Measurements from ENCODE around the gene NCOA1. TPM values are rescaled to one million over a fixed set of nuclear protein-coding genes. Genes with fewer than 3 reads are reported as not detected.

The NCOA1 gene
- total RNA-seq, 5 donors from 2014 or later (not counting 1 experiment from before 2014, with no cell fraction given): 34.7 to 55.5 (median 37.6) TPM

DNA sequence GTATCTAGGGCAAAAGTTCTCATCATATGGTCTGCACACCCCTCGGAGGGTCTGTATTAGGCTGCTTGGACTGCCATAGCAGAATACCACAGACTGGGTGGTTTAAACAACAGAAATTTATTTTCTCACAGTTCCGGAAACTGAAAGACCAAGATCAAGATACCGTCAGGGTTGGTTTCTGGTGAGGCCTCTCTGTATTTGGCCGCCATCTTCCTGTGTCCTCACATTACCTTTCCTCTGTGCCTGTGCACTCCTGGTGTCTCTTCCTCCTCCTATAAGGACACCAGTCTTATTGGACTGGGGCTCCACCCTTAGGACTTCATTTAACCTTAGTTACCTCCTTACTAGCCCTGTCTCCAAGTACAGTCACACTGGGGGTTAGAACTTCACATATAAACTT is 132.5 kb downstream of the NCOA1 start:
- Mint-ChIP-seq H3K36me3 (peaks cover 3% of the 10 kb centered on the region), H3K4me1 (peaks cover 50 to 58% (median 54%) of the 10 kb centered on the region in 3 donors), H3K4me3 (no peak overlapping the region), H3K27me3 (no peaks in the 10 kb centered on the region), H3K9me3 (no peaks in the 10 kb centered on the region), H3K27ac (no peak overlapping the region)
- 100% methylated on average over 3 of the region's 4 CpGs for WGBS (ENCODE audit: insufficient coverage)
- Histone ChIP-seq H3K27me3 (replicated peaks in 1 of 2; ENCODE audit: control insufficient read depth in 2 of 2, extremely low read depth in 1 of 2, insufficient read depth in 2 of 2, low read length in 1 of 2) (no peaks in the 10 kb centered on the region), H3K4me3 (ENCODE audit: control insufficient read depth in 1 of 2, extremely low read depth in 1 of 2, low read length in 1 of 2) (no peak overlapping the region), H3K4me1 (ENCODE audit: control insufficient read depth in 1 of 2, extremely low read depth in 1 of 2, insufficient read depth in 2 of 2, low read length in 2 of 2) (peaks cover 0 to 3% of the 10 kb centered on the region in 2 experiments), H3K9me3 (no peaks in the 10 kb centered on the region), H3K36me3 (ENCODE audit: control insufficient read depth in 2 of 2, extremely low read depth in 1 of 2, insufficient read depth in 1 of 2, low read length in 1 of 2) (no peaks in the 10 kb centered on the region), H3K27ac (ENCODE audit: low read length) (no peak overlapping the region)
- ATAC-seq (replicated peaks in 1 of 4) (no peak), DNase-seq (no peak)
- POLR2A ChIA-PET: no interaction called here
- CTCF ChIA-PET: no interaction called here

DNA sequence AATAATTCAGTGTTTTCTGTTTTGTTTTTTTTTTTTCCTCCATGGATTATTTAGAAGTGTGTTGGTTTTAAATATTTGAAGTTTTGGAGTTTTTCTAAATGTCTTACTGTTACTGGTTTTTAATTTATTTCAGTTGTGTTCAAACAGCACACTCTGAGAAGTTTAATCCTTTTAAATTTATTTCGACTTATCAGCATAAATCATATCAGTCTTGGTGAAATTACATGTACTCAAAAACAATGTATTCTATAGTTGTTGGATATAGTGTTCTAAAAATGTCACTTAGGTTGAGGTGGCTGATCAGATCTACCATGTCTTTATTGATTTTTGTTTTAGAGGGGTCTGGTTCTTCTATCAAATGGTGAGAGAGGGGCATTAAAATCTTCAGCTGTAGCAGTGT is 134.7 kb downstream of the NCOA1 start:
- H3K27ac Mint-ChIP-seq: no peak overlapping the region
- CTCF ChIA-PET: no interaction called here
- peaks cover 48 to 56% (median 50%) of the 10 kb centered on the region in 3 donors for H3K4me1 Mint-ChIP-seq

DNA sequence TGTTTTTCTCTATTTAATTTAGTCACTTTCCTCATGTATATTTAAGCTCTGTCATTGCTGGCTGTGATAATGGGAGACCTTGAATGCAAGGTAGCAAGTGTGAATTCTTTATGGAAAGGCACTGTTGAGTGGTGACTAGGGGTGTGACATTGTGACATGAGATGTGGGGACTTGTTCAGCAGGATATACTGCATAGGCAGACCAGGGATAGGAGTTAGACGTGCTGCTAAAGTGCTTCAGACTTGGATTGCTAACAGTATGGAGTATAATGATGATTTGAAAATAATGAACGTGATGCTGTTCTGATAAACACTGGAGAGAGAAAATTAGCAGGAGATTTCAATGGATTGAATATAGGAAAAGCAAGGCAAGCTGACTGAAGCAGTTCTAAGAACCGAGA is 135.1 kb downstream of the NCOA1 start:
- ATAC-seq (replicated peaks in 1 of 4): no peak
- H3K27me3 ChIP-seq (replicated peaks in 1 of 2; ENCODE audit: control insufficient read depth in 2 of 2, extremely low read depth in 1 of 2, insufficient read depth in 2 of 2, low read length in 1 of 2): no peaks in the 10 kb centered on the region
- ChIA-PET POLR2A (no interaction called here), CTCF (interaction anchor here in 1 of 2 donors (0.7 kb wide), 1 partner anchor 13 kb away, joined by 8 read pairs; no protein-coding TSS in a partner anchor)
- H3K9me3 Mint-ChIP-seq: no peaks in the 10 kb centered on the region
- no peaks in the 10 kb centered on the region for H3K36me3 ChIP-seq (ENCODE audit: control insufficient read depth in 2 of 2, extremely low read depth in 1 of 2, insufficient read depth in 1 of 2, low read length in 1 of 2)
- H3K4me3 Mint-ChIP-seq: no peak overlapping the region
- H3K4me1 Mint-ChIP-seq: peaks cover 46 to 53% (median 50%) of the 10 kb centered on the region in 3 donors
- H3K9me3 ChIP-seq: no peaks in the 10 kb centered on the region
- no peak for DNase-seq
- H3K27ac Mint-ChIP-seq: no peak overlapping the region
- 100% methylated on average over 3 of the region's 3 CpGs for WGBS (ENCODE audit: insufficient coverage)
- H3K36me3 Mint-ChIP-seq: peaks cover 3% of the 10 kb centered on the region
- no peaks in the 10 kb centered on the region for H3K27me3 Mint-ChIP-seq
- peaks cover 0 to 3% of the 10 kb centered on the region in 2 experiments for H3K4me1 ChIP-seq (ENCODE audit: control insufficient read depth in 1 of 2, extremely low read depth in 1 of 2, insufficient read depth in 2 of 2, low read length in 2 of 2)
- no peak overlapping the region for H3K27ac ChIP-seq (ENCODE audit: low read length)
- no peak overlapping the region for H3K4me3 ChIP-seq (ENCODE audit: control insufficient read depth in 1 of 2, extremely low read depth in 1 of 2, low read length in 1 of 2)

More for the DNA sequence above, 134.7 kb downstream of the NCOA1 start:
- peaks cover 0 to 3% of the 10 kb centered on the region in 2 experiments for H3K4me1 ChIP-seq (ENCODE audit: control insufficient read depth in 1 of 2, extremely low read depth in 1 of 2, insufficient read depth in 2 of 2, low read length in 2 of 2)
- DNase-seq (no peak), ATAC-seq (replicated peaks in 1 of 4) (no peak)
- no peak overlapping the region for H3K4me3 Mint-ChIP-seq
- no peak overlapping the region for H3K4me3 ChIP-seq (ENCODE audit: control insufficient read depth in 1 of 2, extremely low read depth in 1 of 2, low read length in 1 of 2)
- POLR2A ChIA-PET: no interaction called here
- H3K27ac ChIP-seq (ENCODE audit: low read length): no peak overlapping the region
- H3K27me3 ChIP-seq (replicated peaks in 1 of 2; ENCODE audit: control insufficient read depth in 2 of 2, extremely low read depth in 1 of 2, insufficient read depth in 2 of 2, low read length in 1 of 2): no peaks in the 10 kb centered on the region
- H3K27me3 Mint-ChIP-seq: no peaks in the 10 kb centered on the region
- no peaks in the 10 kb centered on the region for H3K9me3 Mint-ChIP-seq
- WGBS (ENCODE audit: insufficient coverage): no CpG with 5 or more reads among the region's 1 CpG
- no peaks in the 10 kb centered on the region for H3K9me3 ChIP-seq
- H3K36me3 ChIP-seq (ENCODE audit: control insufficient read depth in 2 of 2, extremely low read depth in 1 of 2, insufficient read depth in 1 of 2, low read length in 1 of 2): no peaks in the 10 kb centered on the region
- H3K36me3 Mint-ChIP-seq: peaks cover 3% of the 10 kb centered on the region

DNA sequence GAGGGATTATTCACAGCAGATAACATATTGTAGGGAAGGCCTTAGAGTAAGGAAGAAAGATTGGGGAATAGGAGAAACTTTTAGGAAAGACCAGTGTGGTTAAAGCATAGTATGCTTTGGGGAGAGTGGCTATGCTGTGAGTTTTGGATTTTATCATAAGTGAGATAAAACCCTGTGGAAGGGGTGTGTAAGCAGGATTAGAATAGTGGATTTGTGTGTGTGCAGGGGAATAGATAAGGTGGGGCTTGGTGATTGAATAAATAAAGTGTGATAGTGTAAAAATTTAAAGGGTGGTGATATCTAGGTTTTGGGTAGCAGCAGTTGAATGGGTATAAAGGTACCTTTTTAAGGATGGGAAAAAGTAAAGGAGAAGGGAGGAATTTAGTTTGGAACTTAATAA is 137.7 kb downstream of the NCOA1 start:
- Histone ChIP-seq H3K27me3 (replicated peaks in 1 of 2; ENCODE audit: control insufficient read depth in 2 of 2, extremely low read depth in 1 of 2, insufficient read depth in 2 of 2, low read length in 1 of 2) (no peaks in the 10 kb centered on the region), H3K36me3 (ENCODE audit: control insufficient read depth in 2 of 2, extremely low read depth in 1 of 2, insufficient read depth in 1 of 2, low read length in 1 of 2) (no peaks in the 10 kb centered on the region), H3K27ac (ENCODE audit: low read length) (no peak overlapping the region), H3K9me3 (no peaks in the 10 kb centered on the region), H3K4me3 (ENCODE audit: control insufficient read depth in 1 of 2, extremely low read depth in 1 of 2, low read length in 1 of 2) (no peak overlapping the region), H3K4me1 (ENCODE audit: control insufficient read depth in 1 of 2, extremely low read depth in 1 of 2, insufficient read depth in 2 of 2, low read length in 2 of 2) (no peaks in the 10 kb centered on the region)
- no peaks in the 10 kb centered on the region for H3K9me3 Mint-ChIP-seq
- ChIA-PET CTCF (no interaction called here), POLR2A (no interaction called here)
- no peak overlapping the region for H3K27ac Mint-ChIP-seq
- H3K4me1 Mint-ChIP-seq: peaks cover 34 to 43% (median 35%) of the 10 kb centered on the region in 3 donors
- H3K36me3 Mint-ChIP-seq: no peaks in the 10 kb centered on the region
- ATAC-seq (replicated peaks in 1 of 4) (no peak), DNase-seq (no peak)
- no peak overlapping the region for H3K4me3 Mint-ChIP-seq
- no peaks in the 10 kb centered on the region for H3K27me3 Mint-ChIP-seq

DNA sequence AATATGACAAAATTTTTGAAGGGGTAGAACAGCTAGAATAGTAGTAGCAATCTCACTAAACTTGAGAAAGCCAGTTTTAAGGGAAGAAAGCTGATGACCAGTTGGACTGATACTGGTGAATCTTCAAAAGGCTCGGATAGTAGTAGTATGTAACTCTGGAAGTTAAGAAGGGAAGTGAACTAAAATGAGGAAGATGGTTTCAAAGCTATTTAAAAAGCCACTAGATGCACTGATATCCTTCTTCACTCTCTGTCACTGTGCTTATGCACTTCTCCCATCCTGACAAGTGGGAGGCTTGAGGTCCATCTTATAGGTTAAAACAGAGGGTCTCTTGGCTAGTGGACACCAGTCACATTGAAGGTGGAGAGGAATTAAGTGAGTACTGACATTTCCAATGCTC is 141.1 kb downstream of the NCOA1 start:
- Mint-ChIP-seq H3K9me3 (no peaks in the 10 kb centered on the region), H3K36me3 (no peaks in the 10 kb centered on the region), H3K27ac (no peak overlapping the region), H3K4me3 (no peak overlapping the region), H3K4me1 (peaks cover 16 to 31% (median 17%) of the 10 kb centered on the region in 3 donors), H3K27me3 (no peaks in the 10 kb centered on the region)
- H3K4me1 ChIP-seq (ENCODE audit: control insufficient read depth in 1 of 2, extremely low read depth in 1 of 2, insufficient read depth in 2 of 2, low read length in 2 of 2): no peaks in the 10 kb centered on the region
- ChIA-PET POLR2A (interaction anchor here in 1 of 2 donors (0.6 kb wide), 1 partner anchor 376 kb away, joined by 3 read pairs; no protein-coding TSS in a partner anchor), CTCF (no interaction called here)
- no peak for DNase-seq
- H3K9me3 ChIP-seq: no peaks in the 10 kb centered on the region
- ATAC-seq (replicated peaks in 1 of 4): no peak
- no peaks in the 10 kb centered on the region for H3K36me3 ChIP-seq (ENCODE audit: control insufficient read depth in 2 of 2, extremely low read depth in 1 of 2, insufficient read depth in 1 of 2, low read length in 1 of 2)
- H3K27ac ChIP-seq (ENCODE audit: low read length): no peak overlapping the region
- no CpG with 5 or more reads among the region's 1 CpG for WGBS (ENCODE audit: insufficient coverage)
- no peak overlapping the region for H3K4me3 ChIP-seq (ENCODE audit: control insufficient read depth in 1 of 2, extremely low read depth in 1 of 2, low read length in 1 of 2)
- H3K27me3 ChIP-seq (replicated peaks in 1 of 2; ENCODE audit: control insufficient read depth in 2 of 2, extremely low read depth in 1 of 2, insufficient read depth in 2 of 2, low read length in 1 of 2): no peaks in the 10 kb centered on the region

DNA sequence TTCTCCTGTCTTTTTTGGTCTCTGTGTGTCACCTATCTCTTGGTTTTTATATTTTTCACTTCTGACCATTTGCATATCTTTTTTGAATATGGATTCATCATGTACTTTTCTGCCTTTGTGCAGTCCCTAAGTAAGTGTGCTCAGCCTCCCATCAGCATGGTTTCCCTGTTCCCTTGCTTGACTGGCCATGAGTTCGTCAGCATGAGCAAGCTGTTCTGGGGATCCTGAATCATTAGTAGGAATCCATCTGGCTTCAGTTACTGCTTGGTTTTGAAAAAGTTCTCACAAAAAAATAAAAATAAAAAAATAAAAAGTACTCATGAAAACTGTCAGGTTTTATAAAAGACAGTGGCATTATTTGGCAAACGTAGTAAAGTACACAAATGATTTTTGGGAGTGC is 144.1 kb downstream of the NCOA1 start:
- no peak for ATAC-seq (replicated peaks in 1 of 4)
- ChIA-PET CTCF (no interaction called here), POLR2A (interaction anchor here in 1 of 2 donors (0.6 kb wide), 1 partner anchor 10 kb away, joined by 3 read pairs; no protein-coding TSS in a partner anchor)
- no peak overlapping the region for H3K4me3 Mint-ChIP-seq
- H3K4me1 Mint-ChIP-seq: peaks cover 17 to 35% (median 18%) of the 10 kb centered on the region in 3 donors
- no peaks in the 10 kb centered on the region for H3K36me3 ChIP-seq (ENCODE audit: control insufficient read depth in 2 of 2, extremely low read depth in 1 of 2, insufficient read depth in 1 of 2, low read length in 1 of 2)
- no peaks in the 10 kb centered on the region for H3K27me3 ChIP-seq (replicated peaks in 1 of 2; ENCODE audit: control insufficient read depth in 2 of 2, extremely low read depth in 1 of 2, insufficient read depth in 2 of 2, low read length in 1 of 2)
- H3K27ac Mint-ChIP-seq: no peak overlapping the region
- no peaks in the 10 kb centered on the region for H3K4me1 ChIP-seq (ENCODE audit: control insufficient read depth in 1 of 2, extremely low read depth in 1 of 2, insufficient read depth in 2 of 2, low read length in 2 of 2)
- no peak overlapping the region for H3K4me3 ChIP-seq (ENCODE audit: control insufficient read depth in 1 of 2, extremely low read depth in 1 of 2, low read length in 1 of 2)
- no peak overlapping the region for H3K27ac ChIP-seq (ENCODE audit: low read length)
- no peaks in the 10 kb centered on the region for H3K9me3 ChIP-seq
- H3K9me3 Mint-ChIP-seq: peaks cover 0 to 2% (median 0%) of the 10 kb centered on the region in 3 donors
- H3K36me3 Mint-ChIP-seq: peaks cover 8% of the 10 kb centered on the region
- H3K27me3 Mint-ChIP-seq: no peaks in the 10 kb centered on the region
- no CpG with 5 or more reads among the region's 2 CpGs for WGBS (ENCODE audit: insufficient coverage)
- DNase-seq: no peak

DNA sequence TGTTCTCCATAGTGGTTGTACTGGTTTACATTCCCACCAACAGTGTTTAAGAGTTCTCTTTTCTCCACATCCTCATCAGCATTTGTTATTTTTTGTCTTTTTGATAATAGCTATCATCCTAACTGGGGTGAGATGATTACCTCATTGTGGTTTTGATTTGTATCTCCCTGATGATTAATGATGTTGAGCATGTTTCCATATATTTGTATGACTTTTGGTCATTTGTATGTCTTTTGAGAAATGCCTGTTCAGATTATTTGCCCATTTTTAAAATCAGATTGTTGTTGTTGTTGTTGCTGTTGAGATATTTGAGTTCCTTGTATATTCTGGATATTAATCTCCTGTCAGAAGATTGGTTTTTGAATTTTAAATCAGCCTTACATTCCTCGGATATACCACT is 147.5 kb downstream of the NCOA1 start:
- no peak overlapping the region for H3K27ac Mint-ChIP-seq
- no peak for ATAC-seq (replicated peaks in 1 of 4)
- ChIA-PET CTCF (interaction anchor here in 1 of 2 donors (0.6 kb wide), 1 partner anchor 17 kb away, joined by 3 read pairs; no protein-coding TSS in a partner anchor), POLR2A (no interaction called here)
- DNase-seq: no peak
- H3K27me3 Mint-ChIP-seq: no peaks in the 10 kb centered on the region
- no peaks in the 10 kb centered on the region for H3K27me3 ChIP-seq (replicated peaks in 1 of 2; ENCODE audit: control insufficient read depth in 2 of 2, extremely low read depth in 1 of 2, insufficient read depth in 2 of 2, low read length in 1 of 2)
- no peak overlapping the region for H3K4me3 ChIP-seq (ENCODE audit: control insufficient read depth in 1 of 2, extremely low read depth in 1 of 2, low read length in 1 of 2)
- H3K36me3 Mint-ChIP-seq: peaks cover 8% of the 10 kb centered on the region
- WGBS (ENCODE audit: insufficient coverage): no CpG with 5 or more reads among the region's 1 CpG
- no peak overlapping the region for H3K27ac ChIP-seq (ENCODE audit: low read length)
- no peaks in the 10 kb centered on the region for H3K9me3 ChIP-seq
- H3K4me1 ChIP-seq (ENCODE audit: control insufficient read depth in 1 of 2, extremely low read depth in 1 of 2, insufficient read depth in 2 of 2, low read length in 2 of 2): no peaks in the 10 kb centered on the region
- H3K9me3 Mint-ChIP-seq: peaks cover 0 to 2% (median 0%) of the 10 kb centered on the region in 3 donors
- no peak overlapping the region for H3K4me3 Mint-ChIP-seq
- no peaks in the 10 kb centered on the region for H3K36me3 ChIP-seq (ENCODE audit: control insufficient read depth in 2 of 2, extremely low read depth in 1 of 2, insufficient read depth in 1 of 2, low read length in 1 of 2)
- peaks cover 19 to 43% (median 23%) of the 10 kb centered on the region in 3 donors for H3K4me1 Mint-ChIP-seq
